ENCODE data around the gene TSPAN8. TPM values are rescaled to one million over a fixed set of nuclear protein-coding genes. Genes with fewer than 3 reads are reported as not detected.

The TSPAN8 gene
- total RNA-seq, 6 donors from 2014 or later: 10.8 to 26.3 (median 13.7) TPM

- H3K27me3 ChIP-seq: no peaks in the 10 kb centered on the region
- 68 to 77% methylated on average over 5 of the region's 5 CpGs for WGBS, 2 donors
- no peak overlapping the region for H3K4me3 ChIP-seq
- no peak overlapping the region for H3K27ac ChIP-seq
- ATAC-seq (ENCODE audit: low FRiP score in 2 of 2) (no peak), DNase-seq (no peak)
- H3K36me3 ChIP-seq: no peaks in the 10 kb centered on the region
- no peaks in the 10 kb centered on the region for H3K4me1 ChIP-seq
- no peak for TF ChIP-seq POLR2AphosphoS5 (IDR thresholded peaks at IDR 0.05)
- TF ChIP-seq, protein P1, sequence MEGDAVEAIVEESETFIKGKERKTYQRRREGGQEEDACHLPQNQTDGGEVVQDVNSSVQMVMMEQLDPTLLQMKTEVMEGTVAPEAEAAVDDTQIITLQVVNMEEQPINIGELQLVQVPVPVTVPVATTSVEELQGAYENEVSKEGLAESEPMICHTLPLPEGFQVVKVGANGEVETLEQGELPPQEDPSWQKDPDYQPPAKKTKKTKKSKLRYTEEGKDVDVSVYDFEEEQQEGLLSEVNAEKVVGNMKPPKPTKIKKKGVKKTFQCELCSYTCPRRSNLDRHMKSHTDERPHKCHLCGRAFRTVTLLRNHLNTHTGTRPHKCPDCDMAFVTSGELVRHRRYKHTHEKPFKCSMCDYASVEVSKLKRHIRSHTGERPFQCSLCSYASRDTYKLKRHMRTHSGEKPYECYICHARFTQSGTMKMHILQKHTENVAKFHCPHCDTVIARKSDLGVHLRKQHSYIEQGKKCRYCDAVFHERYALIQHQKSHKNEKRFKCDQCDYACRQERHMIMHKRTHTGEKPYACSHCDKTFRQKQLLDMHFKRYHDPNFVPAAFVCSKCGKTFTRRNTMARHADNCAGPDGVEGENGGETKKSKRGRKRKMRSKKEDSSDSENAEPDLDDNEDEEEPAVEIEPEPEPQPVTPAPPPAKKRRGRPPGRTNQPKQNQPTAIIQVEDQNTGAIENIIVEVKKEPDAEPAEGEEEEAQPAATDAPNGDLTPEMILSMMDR (IDR thresholded peaks at IDR 0.05): no peak
- no peak for TF ChIP-seq POLR2A (IDR thresholded peaks at IDR 0.05)
- no peak for TF ChIP-seq EP300 (IDR thresholded peaks at IDR 0.05)
- no peaks in the 10 kb centered on the region for H3K9me3 ChIP-seq
Observed at GRCh38 chr12:71195338-71195896, 37.6 kb upstream of the TSPAN8 start.

DNA sequence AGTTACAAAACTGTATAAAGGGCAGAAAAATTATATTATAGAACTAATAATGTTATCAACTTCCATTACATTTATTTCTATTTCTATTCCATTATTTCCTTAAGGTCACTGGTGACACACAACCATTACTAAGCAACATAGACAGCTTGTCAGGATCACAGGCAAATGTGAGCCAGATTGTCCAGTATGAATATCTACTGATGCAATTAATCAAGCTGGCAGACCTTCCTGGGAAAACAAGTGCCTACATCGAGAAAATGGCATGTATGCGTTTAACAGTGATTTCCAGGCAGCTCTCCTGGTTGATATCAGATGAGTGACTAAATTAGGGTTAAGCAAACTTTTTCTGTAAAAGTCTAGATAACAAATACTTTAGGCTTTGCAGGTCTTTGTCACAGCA lies 36.9 kb upstream of the TSPAN8 start:
- no peak for DNase-seq
- Histone ChIP-seq H3K27me3 (no peaks in the 10 kb centered on the region), H3K4me3 (no peak overlapping the region), H3K9me3 (no peaks in the 10 kb centered on the region), H3K4me1 (no peaks in the 10 kb centered on the region), H3K27ac (no peak overlapping the region), H3K36me3 (no peaks in the 10 kb centered on the region)
- WGBS, 2 donors: 52 to 66% methylated on average over 2 of the region's 2 CpGs
- TF ChIP-seq POLR2A (IDR thresholded peaks at IDR 0.05) (no peak), EP300 (IDR thresholded peaks at IDR 0.05) (no peak), POLR2AphosphoS5 (IDR thresholded peaks at IDR 0.05) (no peak)
- TF ChIP-seq, protein P1 (IDR thresholded peaks at IDR 0.05): no peak
- ATAC-seq (ENCODE audit: low FRiP score in 2 of 2): no peak

DNA sequence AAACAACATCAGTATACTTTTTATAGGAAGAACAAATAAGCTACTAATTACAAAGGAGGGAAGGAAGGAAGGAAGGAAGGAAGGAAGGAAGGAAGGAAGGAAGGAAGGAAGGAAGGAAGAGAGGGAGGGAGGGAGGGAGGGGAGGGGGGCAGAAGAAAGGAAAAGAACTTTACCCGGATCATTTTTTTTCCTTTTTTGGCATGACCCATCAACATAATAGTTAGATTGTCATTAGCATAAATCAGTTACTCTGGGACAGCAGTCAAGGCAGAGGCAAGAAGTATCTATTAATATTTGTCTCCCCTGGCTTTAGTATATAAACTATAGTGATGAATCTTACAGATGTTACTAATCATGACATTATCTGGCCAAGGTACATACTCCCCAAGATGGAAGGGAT lies 35.2 kb upstream of the TSPAN8 start:
- TF ChIP-seq, protein P1 (IDR thresholded peaks at IDR 0.05): no peak
- no peak for TF ChIP-seq EP300 (IDR thresholded peaks at IDR 0.05)
- TF ChIP-seq POLR2A (IDR thresholded peaks at IDR 0.05): no peak
- no peak for TF ChIP-seq POLR2AphosphoS5 (IDR thresholded peaks at IDR 0.05)
- H3K4me1 ChIP-seq: no peaks in the 10 kb centered on the region
- WGBS, 2 donors: 52 to 74% methylated on average over 1 of the region's 1 CpG
- no peaks in the 10 kb centered on the region for H3K36me3 ChIP-seq
- H3K27ac ChIP-seq: no peak overlapping the region
- no peaks in the 10 kb centered on the region for H3K9me3 ChIP-seq
- no peaks in the 10 kb centered on the region for H3K27me3 ChIP-seq
- H3K4me3 ChIP-seq: no peak overlapping the region
- ATAC-seq (ENCODE audit: low FRiP score in 2 of 2) (no peak), DNase-seq (no peak)

GRCh38 chr12:71191509-71192196 lies 33.9 kb upstream of the TSPAN8 start:
- Histone ChIP-seq H3K36me3 (no peaks in the 10 kb centered on the region), H3K27me3 (no peaks in the 10 kb centered on the region), H3K4me3 (no peak overlapping the region), H3K27ac (no peak overlapping the region), H3K4me1 (no peaks in the 10 kb centered on the region), H3K9me3 (peaks cover 0 to 4% (median 0%) of the 10 kb centered on the region in 4 donors)
- TF ChIP-seq EP300 (IDR thresholded peaks at IDR 0.05) (no peak), POLR2AphosphoS5 (IDR thresholded peaks at IDR 0.05) (no peak), POLR2A (IDR thresholded peaks at IDR 0.05) (no peak)
- TF ChIP-seq, protein P1 (IDR thresholded peaks at IDR 0.05): no peak
- DNase-seq (no peak), ATAC-seq (ENCODE audit: low FRiP score in 2 of 2) (no peak)
- WGBS, 2 donors: 41 to 51% methylated on average over 5 of the region's 5 CpGs

- no peaks in the 10 kb centered on the region for H3K4me1 ChIP-seq
- H3K4me3 ChIP-seq: no peak overlapping the region
- DNase-seq: no peak
- no peaks in the 10 kb centered on the region for H3K27me3 ChIP-seq
- no peak for ATAC-seq (ENCODE audit: low FRiP score in 2 of 2)
- peaks cover 0 to 4% (median 0%) of the 10 kb centered on the region in 4 donors for H3K9me3 ChIP-seq
- H3K27ac ChIP-seq: no peak overlapping the region
- H3K36me3 ChIP-seq: no peaks in the 10 kb centered on the region
- no peak for TF ChIP-seq POLR2A (IDR thresholded peaks at IDR 0.05)
- no peak for TF ChIP-seq EP300 (IDR thresholded peaks at IDR 0.05)
- TF ChIP-seq, protein P1 (IDR thresholded peaks at IDR 0.05): no peak
- TF ChIP-seq POLR2AphosphoS5 (IDR thresholded peaks at IDR 0.05): no peak
- WGBS, 2 donors: 46 to 52% methylated on average over 4 of the region's 4 CpGs
Observed at GRCh38 chr12:71190822-71191221, 33.0 kb upstream of the TSPAN8 start.
